Stimulated activated naive B cell treated with anti-CD40 and anti-IgM and Interleukin-4, amounts not matched to agents 10 μg/mL and 1 μg/mL and 100 μg/mL, for 72 hours (primary cell): Measurements from ENCODE around the gene NR1I3.

Experiments
- ATAC-seq, 2 donors: fragments of 150-1000 bp; cut with Tn5 transposase; replicated peaks; 2 replicates each; pipeline ENCODE4 v1.10.0; 2021; ENCODE audit warnings: moderate library complexity in 1 of 2
- DNase-seq: peaks from one replicate; pipeline ENCODE4 v3.0.0; 2021
- H3K27ac Mint-ChIP-seq: one replicate; pipeline ENCODE4 v1.8.0; 2022; ENCODE audit warnings: mild to moderate bottlenecking, mixed read lengths
- H3K27me3 Mint-ChIP-seq, 2 donors: one replicate each; pipeline ENCODE4 v1.8.0; 2022; ENCODE audit warnings: mixed read lengths in 2 of 2
- H3K36me3 Mint-ChIP-seq, 2 donors: one replicate each; pipeline ENCODE4 v1.8.0; 2022; ENCODE audit warnings: mixed read lengths in 2 of 2, mild to moderate bottlenecking in 1 of 2
- H3K4me1 Mint-ChIP-seq, 2 donors: one replicate each; pipeline ENCODE4 v1.8.0; 2022; ENCODE audit warnings: mixed read lengths in 2 of 2, mild to moderate bottlenecking in 1 of 2
- H3K4me3 Mint-ChIP-seq, 2 donors: one replicate each; pipeline ENCODE4 v1.8.0; 2022; ENCODE audit warnings: mild to moderate bottlenecking in 2 of 2, mixed read lengths in 2 of 2, moderate library complexity in 1 of 2
- H3K9me3 Mint-ChIP-seq, 2 donors: one replicate each; pipeline ENCODE4 v1.8.0; 2022; ENCODE audit warnings: mixed read lengths in 2 of 2, mild to moderate bottlenecking in 1 of 2

The NR1I3 gene

DNA sequence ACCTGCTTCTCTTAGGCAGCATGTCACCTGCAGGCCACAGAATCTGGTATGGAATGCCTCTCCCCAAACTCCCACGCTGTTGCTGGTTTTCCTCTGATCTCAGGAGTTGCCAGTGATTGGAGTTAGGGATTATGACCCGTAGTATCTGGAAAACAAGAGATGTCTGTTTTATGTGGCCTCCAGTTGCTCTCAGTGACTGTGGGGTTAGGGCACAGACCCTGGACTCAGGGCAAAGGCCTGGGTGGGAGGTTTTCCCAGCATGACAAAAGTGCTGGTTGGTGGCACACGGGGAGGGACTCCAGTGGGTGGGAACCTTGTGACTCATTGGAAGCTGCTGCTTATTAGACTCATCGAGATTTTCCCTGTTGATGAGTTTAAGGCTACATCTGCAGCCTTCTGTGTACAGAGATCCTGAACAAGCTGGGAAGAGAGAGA, at the start of gene NR1I3:
Gene NR1I3 (minus strand): TSS at position 165 of the 435 bp plus-strand sequence. CDS start 1,638 bp downstream, outside the sequence.
- Mint-ChIP-seq H3K27ac (no peak within 1 kb of the TSS), H3K4me1 (peaks cover 5 to 6% of the 10 kb centered on the region in 2 donors), H3K36me3 (no peaks in the 10 kb centered on the region), H3K9me3 (no peaks in the 10 kb centered on the region), H3K4me3 (no peak within 1 kb of the TSS), H3K27me3 (peaks cover 25 to 34% of the 10 kb centered on the region in 2 donors)
- ATAC-seq (no peak), DNase-seq (no peak)

- DNase-seq = no peak
- Mint-ChIP-seq H3K4me1 (peaks cover 6 to 12% of the 10 kb centered on the region in 2 donors), H3K27me3 (no peaks in the 10 kb centered on the region), H3K36me3 (peaks cover 0 to 5% of the 10 kb centered on the region in 2 donors), H3K27ac (no peak overlapping the region), H3K4me3 (no peak overlapping the region), H3K9me3 (no peaks in the 10 kb centered on the region)
- ATAC-seq = peak; percentile 51 to 60
These were observed 49.6 kb upstream of the NR1I3 start for GRCh38 chr1:161287482-161288054.

- Mint-ChIP-seq H3K9me3 (no peaks in the 10 kb centered on the region), H3K27me3 (no peaks in the 10 kb centered on the region), H3K4me3 (no peak overlapping the region), H3K27ac (no peak overlapping the region), H3K36me3 (peaks cover 0 to 3% of the 10 kb centered on the region in 2 donors), H3K4me1 (peaks cover 3 to 8% of the 10 kb centered on the region in 2 donors)
- DNase-seq = no peak
- ATAC-seq = no peak
These were observed 47.5 kb upstream of the NR1I3 start for GRCh38 chr1:161285521-161285920.

DNA sequence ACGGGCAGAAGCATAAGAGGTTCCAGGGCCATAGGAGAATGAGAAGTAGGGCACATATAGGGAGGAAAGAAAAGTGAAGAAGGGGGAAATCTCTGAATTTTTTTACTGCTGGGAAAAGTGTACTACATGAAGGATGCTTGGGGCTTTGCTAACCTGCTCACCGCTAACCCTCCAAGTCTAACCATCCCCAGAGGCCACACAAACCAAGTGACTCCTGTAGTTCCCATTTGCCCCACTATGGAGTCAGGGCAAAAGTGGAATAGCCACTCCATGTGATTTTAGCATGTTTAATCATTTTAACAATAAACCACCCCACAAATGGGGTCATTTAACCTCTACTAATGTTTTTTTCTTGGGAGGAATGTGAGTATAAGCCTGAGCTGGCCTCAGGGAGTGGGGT, 47.1 kb upstream of the NR1I3 start:
- no peak for ATAC-seq
- Mint-ChIP-seq H3K36me3 (peaks cover 0 to 3% of the 10 kb centered on the region in 2 donors), H3K4me3 (no peak overlapping the region), H3K27ac (no peak overlapping the region), H3K9me3 (no peaks in the 10 kb centered on the region), H3K4me1 (peaks cover 3 to 8% of the 10 kb centered on the region in 2 donors), H3K27me3 (no peaks in the 10 kb centered on the region)
- no peak for DNase-seq

- Mint-ChIP-seq H3K9me3 (no peaks in the 10 kb centered on the region), H3K27me3 (peaks cover 5 to 9% of the 10 kb centered on the region in 2 donors), H3K4me1 (peaks cover 3 to 8% of the 10 kb centered on the region in 2 donors), H3K36me3 (peaks cover 0 to 3% of the 10 kb centered on the region in 2 donors), H3K4me3 (no peak overlapping the region), H3K27ac (no peak overlapping the region)
- ATAC-seq (no peak), DNase-seq (no peak)
These were observed 45.0 kb upstream of the NR1I3 start for GRCh38 chr1:161282991-161283390.

- ATAC-seq (no peak), DNase-seq (no peak)
- H3K9me3 Mint-ChIP-seq = no peaks in the 10 kb centered on the region
- no peaks in the 10 kb centered on the region for H3K36me3 Mint-ChIP-seq
- H3K27ac Mint-ChIP-seq = no peak overlapping the region
- no peak overlapping the region for H3K4me3 Mint-ChIP-seq
- peaks cover 41 to 52% of the 10 kb centered on the region in 2 donors for H3K27me3 Mint-ChIP-seq
- H3K4me1 Mint-ChIP-seq = no peaks in the 10 kb centered on the region
These were observed 36.9 kb upstream of the NR1I3 start for GRCh38 chr1:161274874-161275273.

- no peak for ATAC-seq
- Mint-ChIP-seq H3K9me3 (no peaks in the 10 kb centered on the region), H3K4me1 (no peaks in the 10 kb centered on the region), H3K4me3 (no peak overlapping the region), H3K27ac (no peak overlapping the region), H3K36me3 (no peaks in the 10 kb centered on the region), H3K27me3 (peaks cover 36 to 47% of the 10 kb centered on the region in 2 donors)
- DNase-seq = no peak
These were observed 35.4 kb upstream of the NR1I3 start for GRCh38 chr1:161273402-161273801.

DNA sequence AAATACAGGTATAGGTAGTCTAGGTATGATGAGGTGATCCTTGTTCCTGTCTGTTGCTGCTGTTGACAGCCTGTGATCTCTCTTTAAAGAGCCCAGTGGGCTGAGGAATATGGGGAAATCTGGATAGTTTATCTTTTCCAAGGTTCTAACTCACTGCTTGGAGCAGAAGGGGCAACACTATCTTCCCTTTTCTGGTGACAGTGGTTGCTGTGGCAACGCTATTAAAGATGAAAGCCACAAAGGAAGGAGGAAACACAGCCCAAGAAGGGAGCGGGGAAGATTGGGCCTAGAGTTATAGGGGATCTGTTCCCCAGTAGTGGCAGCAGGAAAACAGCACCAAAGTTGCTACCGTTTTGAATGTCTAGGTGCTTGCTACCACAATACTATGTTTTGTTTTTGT, 29.3 kb upstream of the NR1I3 start:
- peaks cover 7 to 13% of the 10 kb centered on the region in 2 donors for H3K4me1 Mint-ChIP-seq
- no peaks in the 10 kb centered on the region for H3K9me3 Mint-ChIP-seq
- H3K27ac Mint-ChIP-seq = no peak overlapping the region
- no peaks in the 10 kb centered on the region for H3K36me3 Mint-ChIP-seq
- ATAC-seq (peak in 1 of 2 donors; percentile 29), DNase-seq (no peak)
- no peak overlapping the region for H3K4me3 Mint-ChIP-seq
- H3K27me3 Mint-ChIP-seq = peaks cover 14 to 20% of the 10 kb centered on the region in 2 donors

DNA sequence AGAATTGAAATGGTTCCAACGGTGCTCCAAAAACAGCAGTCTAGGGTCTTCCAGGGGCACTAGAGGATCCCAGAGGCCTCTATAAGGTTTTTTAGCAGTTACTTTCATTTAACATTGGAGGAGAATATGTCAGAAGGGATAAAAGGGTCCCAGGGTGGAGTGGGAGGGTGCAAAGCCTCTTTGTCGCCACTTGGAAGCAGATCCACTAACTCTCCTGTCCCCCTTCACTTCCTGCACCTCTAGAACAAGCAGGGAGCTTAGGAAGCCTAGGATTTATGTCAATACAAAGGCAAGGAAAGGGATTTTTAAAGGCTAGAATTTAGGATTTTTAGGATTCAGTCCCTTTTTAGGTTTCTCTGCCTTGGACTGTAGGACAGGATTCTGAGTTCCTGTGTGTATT, 28.8 kb upstream of the NR1I3 start:
- Mint-ChIP-seq H3K27me3 (peaks cover 12 to 22% of the 10 kb centered on the region in 2 donors), H3K36me3 (no peaks in the 10 kb centered on the region), H3K4me1 (peaks cover 7 to 15% of the 10 kb centered on the region in 2 donors), H3K9me3 (no peaks in the 10 kb centered on the region), H3K4me3 (no peak overlapping the region), H3K27ac (no peak overlapping the region)
- ATAC-seq = no peak
- no peak for DNase-seq

GRCh38 chr1:161266202-161266601, 28.2 kb upstream of the NR1I3 start:
- H3K36me3 Mint-ChIP-seq = no peaks in the 10 kb centered on the region
- H3K27ac Mint-ChIP-seq = peak overlapping the region; percentile 34
- no peaks in the 10 kb centered on the region for H3K9me3 Mint-ChIP-seq
- peaks cover 13 to 21% of the 10 kb centered on the region in 2 donors for H3K4me1 Mint-ChIP-seq
- ATAC-seq (no peak), DNase-seq (no peak)
- H3K4me3 Mint-ChIP-seq = no peak overlapping the region
- peaks cover 16 to 24% of the 10 kb centered on the region in 2 donors for H3K27me3 Mint-ChIP-seq

DNA sequence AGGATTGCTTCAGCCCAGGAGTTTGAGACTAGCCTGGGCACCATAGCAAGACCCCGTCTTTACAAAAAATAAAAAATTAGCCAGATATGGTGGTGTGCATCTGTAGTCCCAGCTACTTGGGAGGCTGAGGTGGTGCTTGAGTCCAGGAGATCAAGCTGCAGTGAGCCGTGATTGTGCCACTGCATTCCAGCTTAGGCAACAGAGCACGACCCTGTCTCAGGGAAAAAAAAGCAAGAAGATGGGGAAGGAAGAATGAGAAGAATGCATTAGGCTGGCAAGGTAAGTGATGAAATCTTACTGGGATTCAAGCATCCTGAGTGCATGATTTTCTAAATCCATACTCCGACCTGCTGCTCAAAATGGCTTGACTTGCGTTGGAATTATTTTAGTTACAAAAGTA, 27.3 kb upstream of the NR1I3 start:
- no peak overlapping the region for H3K27ac Mint-ChIP-seq
- no peak for DNase-seq

GRCh38 chr1:161261261-161262235, 23.5 kb upstream of the NR1I3 start:
- Mint-ChIP-seq H3K27ac (no peak overlapping the region), H3K27me3 (peaks cover 55 to 70% of the 10 kb centered on the region in 2 donors), H3K4me1 (peaks cover 22 to 35% of the 10 kb centered on the region in 2 donors), H3K36me3 (peaks cover 15 to 17% of the 10 kb centered on the region in 2 donors), H3K9me3 (peaks cover 15 to 19% of the 10 kb centered on the region in 2 donors), H3K4me3 (no peak overlapping the region)
- ATAC-seq (peak; percentile 48 to 65), DNase-seq (no peak)

More for the DNA sequence above, 27.3 kb upstream of the NR1I3 start:
- no peak for ATAC-seq
- Mint-ChIP-seq H3K36me3 (no peaks in the 10 kb centered on the region), H3K4me3 (no peak overlapping the region), H3K27me3 (peaks cover 22 to 33% of the 10 kb centered on the region in 2 donors), H3K4me1 (peaks cover 21 to 28% of the 10 kb centered on the region in 2 donors), H3K9me3 (no peaks in the 10 kb centered on the region)

- H3K36me3 Mint-ChIP-seq = peaks cover 15 to 20% of the 10 kb centered on the region in 2 donors
- peaks cover 19 to 26% of the 10 kb centered on the region in 2 donors for H3K9me3 Mint-ChIP-seq
- no peak for DNase-seq
- H3K4me3 Mint-ChIP-seq = no peak overlapping the region
- peak in 1 of 2 donors; percentile 29 for ATAC-seq
- H3K27ac Mint-ChIP-seq = no peak overlapping the region
- H3K4me1 Mint-ChIP-seq = peaks cover 22 to 35% of the 10 kb centered on the region in 2 donors
- peaks cover 61 to 77% of the 10 kb centered on the region in 2 donors for H3K27me3 Mint-ChIP-seq
These were observed 22.6 kb upstream of the NR1I3 start for GRCh38 chr1:161260376-161261260.

DNA sequence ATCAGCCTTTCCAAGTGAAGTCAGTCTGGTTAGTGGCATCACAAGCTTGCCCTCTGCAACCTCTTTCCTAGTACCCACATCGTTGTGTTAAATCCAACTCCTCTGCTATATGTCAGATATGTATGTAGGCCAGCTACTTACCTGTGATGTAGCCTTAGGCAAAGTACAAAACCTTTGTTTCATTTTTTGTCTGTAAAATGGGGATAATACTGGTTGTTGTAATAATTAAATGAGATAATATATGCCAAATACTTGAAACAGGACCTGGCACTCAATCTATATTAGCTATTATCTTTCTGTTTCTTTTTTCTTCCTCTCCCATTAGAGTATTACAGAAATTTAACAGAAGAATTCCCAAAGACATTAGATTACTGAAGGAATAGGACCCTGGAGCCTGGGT, 21.8 kb upstream of the NR1I3 start:
- H3K27me3 Mint-ChIP-seq = peaks cover 63 to 77% of the 10 kb centered on the region in 2 donors
- peak overlapping the region in 1 of 2 donors; percentile 65 for H3K4me3 Mint-ChIP-seq
- H3K4me1 Mint-ChIP-seq = peaks cover 22 to 35% of the 10 kb centered on the region in 2 donors
- peaks cover 15 to 22% of the 10 kb centered on the region in 2 donors for H3K36me3 Mint-ChIP-seq
- no peak overlapping the region for H3K27ac Mint-ChIP-seq
- ATAC-seq (no peak), DNase-seq (no peak)
- H3K9me3 Mint-ChIP-seq = peaks cover 20 to 28% of the 10 kb centered on the region in 2 donors
